ENCODE results near the gene EVI5.

DNA sequence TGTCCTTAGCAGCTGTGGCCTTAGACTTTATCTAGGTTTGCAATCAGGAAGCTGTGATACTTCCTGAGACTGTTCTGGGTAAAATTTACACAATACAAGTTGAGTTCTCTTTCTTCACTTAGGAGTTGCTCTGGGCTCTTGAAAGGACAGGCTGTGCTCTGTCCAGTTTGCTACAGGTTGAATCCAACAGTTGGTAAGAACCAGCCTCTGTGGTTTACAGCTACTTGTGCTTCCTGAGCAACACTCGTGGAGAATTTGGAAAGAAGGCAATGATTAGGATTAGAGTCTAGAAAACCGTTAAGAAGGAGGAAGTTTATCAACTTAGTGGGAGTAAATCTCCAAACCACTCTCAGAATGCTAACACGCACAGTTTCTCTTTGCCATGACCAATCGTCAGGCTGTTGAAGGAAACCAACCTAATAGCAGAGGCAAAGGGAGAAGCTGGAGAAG, 325.0 kb downstream of the EVI5 start:
- TF ChIP-seq MAZ (IDR thresholded peaks at IDR 0.05; ENCODE audit: borderline replicate concordance, low read depth, low read length) (no peak), MAFK (IDR thresholded peaks at IDR 0.05; ENCODE audit: partially characterized antibody) (no peak), POLR2A (IDR thresholded peaks at IDR 0.05; ENCODE audit: low read length) (no peak), SMC3 (IDR thresholded peaks at IDR 0.05) (no peak), MYC (IDR thresholded peaks at IDR 0.05; ENCODE audit: borderline replicate concordance, low read length) (no peak), NFE2L2 (conservative IDR thresholded peaks at IDR 0.05; ENCODE audit: low read length) (no peak), KDM1A (IDR thresholded peaks at IDR 0.05; ENCODE audit: low read depth) (no peak), BHLHE40 (IDR thresholded peaks at IDR 0.05; ENCODE audit: low read depth, low read length) (no peak), JUN (IDR thresholded peaks at IDR 0.05) (no peak), JUNB (IDR thresholded peaks at IDR 0.05) (no peak), FOSB (CRISPR knock-in tag; IDR thresholded peaks at IDR 0.05) (no peak), HEYL (CRISPR knock-in tag; IDR thresholded peaks at IDR 0.05) (no peak)
- TF ChIP-seq, protein P1, sequence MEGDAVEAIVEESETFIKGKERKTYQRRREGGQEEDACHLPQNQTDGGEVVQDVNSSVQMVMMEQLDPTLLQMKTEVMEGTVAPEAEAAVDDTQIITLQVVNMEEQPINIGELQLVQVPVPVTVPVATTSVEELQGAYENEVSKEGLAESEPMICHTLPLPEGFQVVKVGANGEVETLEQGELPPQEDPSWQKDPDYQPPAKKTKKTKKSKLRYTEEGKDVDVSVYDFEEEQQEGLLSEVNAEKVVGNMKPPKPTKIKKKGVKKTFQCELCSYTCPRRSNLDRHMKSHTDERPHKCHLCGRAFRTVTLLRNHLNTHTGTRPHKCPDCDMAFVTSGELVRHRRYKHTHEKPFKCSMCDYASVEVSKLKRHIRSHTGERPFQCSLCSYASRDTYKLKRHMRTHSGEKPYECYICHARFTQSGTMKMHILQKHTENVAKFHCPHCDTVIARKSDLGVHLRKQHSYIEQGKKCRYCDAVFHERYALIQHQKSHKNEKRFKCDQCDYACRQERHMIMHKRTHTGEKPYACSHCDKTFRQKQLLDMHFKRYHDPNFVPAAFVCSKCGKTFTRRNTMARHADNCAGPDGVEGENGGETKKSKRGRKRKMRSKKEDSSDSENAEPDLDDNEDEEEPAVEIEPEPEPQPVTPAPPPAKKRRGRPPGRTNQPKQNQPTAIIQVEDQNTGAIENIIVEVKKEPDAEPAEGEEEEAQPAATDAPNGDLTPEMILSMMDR (IDR thresholded peaks at IDR 0.05): no peak
- TF ChIP-seq, protein P2, sequence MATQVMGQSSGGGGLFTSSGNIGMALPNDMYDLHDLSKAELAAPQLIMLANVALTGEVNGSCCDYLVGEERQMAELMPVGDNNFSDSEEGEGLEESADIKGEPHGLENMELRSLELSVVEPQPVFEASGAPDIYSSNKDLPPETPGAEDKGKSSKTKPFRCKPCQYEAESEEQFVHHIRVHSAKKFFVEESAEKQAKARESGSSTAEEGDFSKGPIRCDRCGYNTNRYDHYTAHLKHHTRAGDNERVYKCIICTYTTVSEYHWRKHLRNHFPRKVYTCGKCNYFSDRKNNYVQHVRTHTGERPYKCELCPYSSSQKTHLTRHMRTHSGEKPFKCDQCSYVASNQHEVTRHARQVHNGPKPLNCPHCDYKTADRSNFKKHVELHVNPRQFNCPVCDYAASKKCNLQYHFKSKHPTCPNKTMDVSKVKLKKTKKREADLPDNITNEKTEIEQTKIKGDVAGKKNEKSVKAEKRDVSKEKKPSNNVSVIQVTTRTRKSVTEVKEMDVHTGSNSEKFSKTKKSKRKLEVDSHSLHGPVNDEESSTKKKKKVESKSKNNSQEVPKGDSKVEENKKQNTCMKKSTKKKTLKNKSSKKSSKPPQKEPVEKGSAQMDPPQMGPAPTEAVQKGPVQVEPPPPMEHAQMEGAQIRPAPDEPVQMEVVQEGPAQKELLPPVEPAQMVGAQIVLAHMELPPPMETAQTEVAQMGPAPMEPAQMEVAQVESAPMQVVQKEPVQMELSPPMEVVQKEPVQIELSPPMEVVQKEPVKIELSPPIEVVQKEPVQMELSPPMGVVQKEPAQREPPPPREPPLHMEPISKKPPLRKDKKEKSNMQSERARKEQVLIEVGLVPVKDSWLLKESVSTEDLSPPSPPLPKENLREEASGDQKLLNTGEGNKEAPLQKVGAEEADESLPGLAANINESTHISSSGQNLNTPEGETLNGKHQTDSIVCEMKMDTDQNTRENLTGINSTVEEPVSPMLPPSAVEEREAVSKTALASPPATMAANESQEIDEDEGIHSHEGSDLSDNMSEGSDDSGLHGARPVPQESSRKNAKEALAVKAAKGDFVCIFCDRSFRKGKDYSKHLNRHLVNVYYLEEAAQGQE (IDR thresholded peaks at IDR 0.05): no peak
